HG03521 (cell line): ENCODE results near the gene SLC17A3.

Source experiments
- ATAC-seq: cut with Tn5 transposase; IDR thresholded peaks from one replicate; pipeline ENCODE4 v1.9.1; 2021; ENCODE audit warnings: mild to moderate bottlenecking, moderate library complexity; ENCODE audit not compliant: unreplicated experiment

SLC17A3 gene

DNA sequence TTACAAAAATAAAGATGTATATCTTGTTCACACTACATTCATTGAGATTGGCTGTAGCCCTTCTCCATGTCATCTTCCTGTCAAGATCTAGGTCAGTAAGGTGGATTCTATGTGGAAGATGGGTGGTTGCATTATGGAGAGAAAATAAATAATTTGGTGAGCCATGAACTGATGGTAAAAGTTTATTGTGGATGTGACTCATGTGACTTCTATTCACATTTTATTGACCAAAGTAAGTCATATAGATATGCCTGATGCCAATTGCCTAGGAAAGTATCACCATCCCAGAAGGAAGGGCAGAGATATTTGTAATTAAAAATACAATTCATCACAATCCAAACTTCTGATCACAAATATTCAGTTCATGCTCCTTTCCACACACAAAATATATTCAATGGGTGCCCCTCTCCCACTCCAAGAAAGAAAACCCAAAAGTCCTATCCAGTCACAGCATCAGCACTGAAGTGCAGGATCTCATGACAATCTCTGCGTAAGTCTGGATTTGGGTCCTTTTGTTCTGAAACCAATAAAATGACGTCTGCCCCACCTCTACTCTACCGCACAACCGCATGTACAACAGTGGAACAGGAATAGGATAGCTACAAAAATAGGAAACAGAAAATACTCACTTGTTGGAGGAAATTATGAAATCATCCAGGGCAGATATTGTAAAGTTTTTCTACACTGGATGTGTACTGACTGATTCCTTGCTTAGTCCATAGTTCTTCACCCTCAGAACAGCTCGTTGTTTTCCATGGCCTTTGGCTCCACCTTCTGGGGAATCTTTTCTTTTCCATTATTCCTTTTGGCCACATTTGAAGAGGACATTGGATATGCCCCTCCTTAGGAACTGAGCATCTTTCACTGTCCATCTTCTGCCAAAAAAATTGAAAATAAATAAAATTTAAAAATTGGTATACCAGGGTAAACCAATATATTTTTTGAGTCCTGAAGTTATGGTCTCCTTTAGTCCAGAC is 16.1 kb upstream of the SLC17A3 start:
- ATAC-seq = no peak

DNA sequence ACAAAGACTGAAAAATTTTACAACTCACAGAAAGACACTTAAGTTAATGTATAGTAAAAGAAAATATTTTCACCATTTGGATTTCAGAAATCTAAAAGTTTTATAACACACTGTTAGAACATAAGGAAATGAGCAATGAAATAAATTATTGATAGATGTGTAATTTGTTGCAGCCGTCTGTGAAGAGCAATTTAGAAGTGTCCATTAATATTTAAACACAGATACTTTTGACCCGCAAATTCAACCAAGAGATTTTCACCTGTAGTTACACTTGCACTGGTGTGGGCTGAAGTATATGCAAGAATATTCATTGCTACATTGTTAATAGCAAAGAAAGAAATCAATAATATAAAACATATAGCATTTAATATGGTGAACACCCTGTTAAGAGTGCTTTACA is 14.6 kb upstream of the SLC17A3 start:
- ATAC-seq = no peak

DNA sequence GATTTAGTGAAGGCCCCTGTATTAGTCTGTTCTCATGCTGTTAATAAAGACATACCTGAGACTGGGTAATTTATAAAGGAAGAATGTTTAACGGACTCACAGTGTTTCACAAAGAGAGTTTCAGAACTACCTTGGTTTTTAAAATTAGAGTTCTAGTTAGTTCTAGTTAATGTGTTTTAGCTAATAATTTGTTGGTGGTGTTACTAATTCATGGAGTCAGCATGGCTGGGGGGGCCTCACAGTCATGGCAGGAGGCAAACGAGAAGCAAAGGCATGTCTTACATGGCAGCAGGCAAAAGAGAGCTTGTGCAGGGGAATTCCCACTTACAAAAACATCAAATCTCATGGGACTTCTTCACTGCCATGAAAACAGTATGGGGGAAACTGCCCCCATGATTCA is 12.0 kb upstream of the SLC17A3 start:
- ATAC-seq = no peak

DNA sequence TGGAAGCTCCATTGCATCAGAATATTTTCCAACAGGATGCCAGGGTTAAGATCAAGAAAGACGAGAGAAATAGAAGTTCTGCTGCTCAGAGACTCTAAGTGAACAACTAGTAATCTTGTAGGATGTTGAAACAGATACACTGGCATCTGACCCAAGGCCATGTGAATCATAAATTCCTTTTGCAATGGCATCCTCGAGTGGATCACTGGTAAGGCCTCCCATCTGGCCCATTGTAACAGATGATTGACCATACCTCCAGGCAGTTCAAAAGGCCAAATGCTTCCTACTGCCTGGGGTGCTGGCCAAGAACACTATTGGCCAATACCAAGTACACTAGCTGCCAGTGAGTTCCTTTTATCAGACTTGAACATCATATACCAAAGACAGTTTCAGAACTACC is 9.9 kb upstream of the SLC17A3 start:
- no peak for ATAC-seq

DNA sequence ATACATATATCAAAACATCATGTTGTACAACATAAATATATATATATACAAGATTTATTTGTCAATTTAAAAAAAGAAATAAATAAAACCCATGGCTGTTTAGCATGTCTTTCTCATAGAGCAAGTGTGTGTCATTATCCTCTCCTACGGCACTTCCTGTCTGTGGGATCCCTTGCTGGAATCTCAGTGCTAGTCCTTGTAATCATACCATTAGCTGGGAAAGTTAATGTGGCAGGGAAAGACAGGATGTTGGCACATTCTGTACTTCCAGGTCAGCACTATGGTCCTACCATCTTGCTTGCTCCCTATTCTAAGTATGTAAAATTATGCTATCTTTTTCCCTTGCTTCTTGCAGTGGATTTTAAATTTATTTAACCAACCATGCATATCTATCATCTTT is 9.5 kb upstream of the SLC17A3 start:
- ATAC-seq = no peak

DNA sequence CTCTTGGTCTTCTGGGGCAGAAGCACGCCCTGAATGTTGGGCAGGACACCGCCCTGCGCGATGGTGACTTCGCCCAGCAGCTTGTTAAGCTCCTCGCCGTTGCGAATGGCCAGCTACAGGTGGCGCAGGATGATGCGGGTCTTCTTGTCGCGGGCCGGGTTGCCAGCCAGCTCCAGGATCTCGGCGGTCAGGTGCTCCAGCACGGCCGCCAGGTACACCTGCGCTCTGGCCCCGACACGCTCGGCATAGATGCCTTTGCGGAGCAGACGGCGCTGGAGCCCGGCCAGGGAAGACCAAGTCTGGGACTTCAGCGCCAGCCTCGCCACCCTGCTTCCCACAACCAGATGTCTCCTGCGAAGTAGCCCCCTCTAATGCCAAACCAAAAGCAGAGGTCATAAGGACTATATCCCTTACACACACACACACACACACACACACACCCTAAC is 8.0 kb upstream of the SLC17A3 start:
- no peak for ATAC-seq

DNA sequence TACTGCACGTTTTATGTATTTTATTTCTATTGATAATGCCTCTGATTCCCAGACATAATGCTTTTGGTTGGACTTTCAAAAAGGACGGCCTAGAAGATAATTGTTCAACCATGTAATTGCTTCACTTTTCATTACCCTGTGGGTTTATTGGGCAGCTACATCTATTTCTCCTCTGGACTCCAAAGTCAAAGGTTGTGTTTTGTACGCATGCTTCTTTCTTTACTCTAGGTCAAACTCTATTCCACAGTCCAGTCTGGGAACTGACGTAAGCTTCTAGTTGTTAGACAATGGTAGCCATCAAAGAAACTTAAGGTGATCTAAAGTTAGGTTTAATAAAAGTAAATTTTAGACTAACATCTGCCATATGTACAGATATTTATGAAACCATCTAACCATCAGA is 6.6 kb upstream of the SLC17A3 start:
- no peak for ATAC-seq

DNA sequence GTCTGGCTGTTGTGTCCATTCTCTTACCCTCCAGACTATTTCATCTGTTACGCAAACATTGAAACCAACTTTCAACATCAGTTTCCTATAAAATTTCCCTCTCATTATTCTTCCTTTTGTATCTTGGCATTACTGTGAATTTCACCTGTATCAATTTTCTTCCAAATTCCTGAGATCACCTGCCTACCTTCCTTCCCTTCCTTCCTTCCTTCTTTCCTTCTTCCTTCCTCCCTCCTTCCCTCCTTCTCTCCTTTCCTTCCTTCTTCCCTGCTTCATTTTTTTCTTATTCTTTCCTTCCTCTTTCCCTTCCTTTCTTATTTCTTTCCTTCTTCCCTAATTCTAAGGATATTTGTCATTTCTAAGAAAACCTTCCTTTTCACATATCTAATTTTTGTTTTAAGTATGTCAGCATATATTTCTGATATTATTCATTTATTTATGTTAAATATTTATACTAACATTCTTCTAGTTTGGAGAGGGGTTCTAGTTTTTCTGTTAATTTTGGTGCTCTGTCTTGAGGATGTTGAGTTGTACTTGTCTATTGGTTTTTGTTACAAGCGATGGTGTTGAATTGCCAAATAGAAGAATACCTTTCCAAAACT is 4.8 kb upstream of the SLC17A3 start:
- no peak for ATAC-seq

DNA sequence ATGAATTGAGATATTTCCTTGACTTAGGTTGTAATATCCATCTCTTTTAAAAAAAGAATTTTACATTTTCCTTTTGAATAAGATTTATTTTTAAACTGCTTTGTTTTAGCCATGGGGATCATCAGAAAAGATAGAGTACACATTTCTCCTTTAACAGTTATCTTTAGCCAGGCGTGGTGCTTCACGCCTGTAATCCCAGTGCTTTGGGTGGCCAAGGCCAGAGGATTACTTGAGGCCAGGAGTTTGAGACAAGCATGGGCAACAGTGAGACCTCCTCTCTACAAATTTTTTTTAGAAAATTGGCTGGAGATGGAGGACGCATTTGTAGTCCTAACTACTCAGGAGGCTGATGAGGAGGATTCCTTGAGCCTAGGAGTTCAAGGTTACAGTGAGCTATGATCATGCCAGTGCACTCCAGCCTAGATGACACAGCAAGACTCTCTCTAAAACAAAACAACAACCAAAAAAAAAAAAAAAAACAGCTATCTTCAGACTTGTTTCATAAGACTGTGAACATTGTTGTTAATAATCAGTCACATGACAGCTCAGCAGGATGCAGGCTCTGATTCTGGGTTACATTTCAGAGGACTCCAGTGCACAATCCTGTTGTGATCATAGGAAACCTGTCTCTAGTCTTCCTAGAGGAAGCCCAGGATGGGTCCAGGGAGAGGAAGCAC is 2.0 kb upstream of the SLC17A3 start:
- ATAC-seq = no peak

DNA sequence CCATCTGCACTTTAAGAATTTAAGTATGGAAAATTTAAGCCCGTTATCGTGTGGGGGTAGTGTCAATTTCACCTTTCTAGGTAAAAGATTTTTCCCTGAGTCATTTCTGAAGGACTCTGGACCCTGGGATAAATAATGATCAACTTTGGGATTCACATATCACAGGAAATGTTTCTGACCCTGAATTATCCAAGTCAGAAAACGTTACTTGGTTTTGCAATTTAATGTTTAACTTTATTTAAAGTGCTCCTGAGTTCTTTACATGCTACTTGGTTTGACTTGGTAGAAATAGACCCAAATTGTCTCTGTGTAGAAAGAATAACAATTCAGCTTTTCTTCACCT is 1.5 kb upstream of the SLC17A3 start:
- ATAC-seq = no peak

DNA sequence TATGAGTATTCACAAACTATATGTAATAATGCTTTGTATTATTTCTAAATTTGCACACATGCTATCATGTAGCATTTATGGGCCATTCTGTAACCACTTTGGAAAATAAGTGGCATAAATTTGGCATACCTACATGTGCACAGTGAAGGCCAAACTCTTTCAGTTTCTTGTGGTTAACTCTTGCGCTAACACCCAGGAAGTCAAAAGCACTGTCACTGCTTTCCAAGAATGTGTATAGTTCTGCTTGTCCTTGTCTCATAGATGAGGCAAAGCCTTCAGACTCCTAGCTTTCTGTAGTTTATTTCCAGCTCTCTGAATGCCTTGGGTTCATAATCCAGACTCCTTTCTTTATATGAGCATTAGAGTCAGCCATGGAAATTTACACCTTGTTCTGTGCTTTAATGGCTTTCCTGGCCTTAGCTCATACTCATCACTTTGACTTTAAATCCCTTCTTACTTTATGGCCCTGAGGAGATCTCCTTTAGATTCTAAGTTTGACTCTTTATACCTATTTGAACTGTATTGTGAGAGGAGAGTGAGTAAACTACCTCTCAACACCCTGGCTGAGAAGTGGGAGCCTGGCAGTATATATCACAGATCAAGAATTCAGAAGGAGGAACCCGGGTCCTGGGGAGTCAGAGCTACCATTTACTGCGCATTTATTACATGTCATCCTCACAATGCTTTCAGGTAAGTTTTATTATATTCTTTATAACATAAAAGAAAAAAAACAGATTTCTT is 949 bp upstream of the SLC17A3 start:
- ATAC-seq = no peak

DNA sequence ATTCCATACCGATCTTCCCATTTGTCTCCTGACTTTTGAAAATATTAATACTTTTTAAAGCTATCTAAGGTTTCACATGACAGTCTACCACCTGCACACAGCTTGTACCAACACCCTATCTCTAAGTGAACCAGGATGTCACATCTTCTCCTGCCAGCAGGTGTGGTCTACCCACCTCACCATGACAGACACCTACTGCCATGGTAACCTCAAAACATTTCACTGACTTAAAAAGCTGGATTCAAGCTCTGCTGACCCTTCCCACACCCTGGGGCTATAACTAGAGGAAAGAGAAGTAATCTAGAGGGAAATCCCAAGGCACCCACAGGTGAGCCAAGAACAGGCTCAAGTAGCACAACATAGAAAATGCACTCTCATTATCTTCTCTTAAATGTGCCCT is 1.2 kb downstream of the SLC17A3 start:
- no peak for ATAC-seq

DNA sequence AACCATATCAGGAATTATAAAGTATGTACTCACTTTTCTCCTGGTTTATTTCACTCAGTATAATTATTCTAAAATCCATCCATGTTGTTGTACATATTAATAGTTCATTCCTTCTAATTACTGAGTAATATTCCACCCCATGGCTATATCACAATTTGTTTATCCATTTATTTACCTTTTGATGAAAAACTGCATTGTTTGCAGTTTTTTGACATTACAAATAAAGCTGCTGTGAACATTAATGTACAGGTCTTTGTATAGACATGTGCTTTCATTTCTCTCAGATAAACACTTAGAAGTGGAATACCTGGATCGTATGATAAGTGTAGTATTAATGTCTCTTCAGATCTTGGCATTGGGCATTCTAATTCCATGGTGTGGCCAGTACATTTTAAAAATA is 4.2 kb downstream of the SLC17A3 start:
- ATAC-seq = no peak

DNA sequence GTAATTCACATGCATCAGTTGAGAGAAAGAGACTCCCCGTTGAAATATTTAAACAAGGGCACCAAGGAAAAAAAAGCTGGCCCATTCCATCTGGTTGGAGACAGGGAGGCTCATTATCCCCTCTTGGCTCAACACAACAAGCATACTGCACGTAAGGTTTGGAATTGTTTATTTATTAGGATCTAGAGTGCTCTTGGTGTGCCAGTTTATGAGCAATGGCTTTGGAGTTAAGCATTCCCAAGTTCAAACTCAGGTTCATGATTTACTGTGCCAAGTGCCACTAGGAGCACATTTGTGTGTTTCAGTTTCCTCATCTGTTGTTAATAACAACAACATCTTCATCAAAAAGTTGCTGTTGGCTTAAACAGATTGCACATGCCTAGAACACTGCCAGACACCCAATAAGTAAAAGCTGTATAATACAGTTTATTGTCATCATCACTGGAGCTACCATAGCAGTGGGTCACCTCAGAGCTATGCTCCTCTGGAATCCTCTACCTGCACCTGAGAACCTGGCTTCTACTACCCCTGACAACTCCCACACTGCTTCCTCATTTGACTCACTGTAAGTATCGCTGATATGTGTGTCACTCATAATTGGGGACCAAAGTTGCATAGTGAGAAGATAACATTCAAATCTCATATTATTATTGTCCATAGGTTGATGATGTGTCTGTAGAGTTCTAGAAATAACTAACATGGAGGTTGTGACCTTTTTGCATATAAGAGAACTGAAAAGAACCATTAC is 5.4 kb downstream of the SLC17A3 start:
- no peak for ATAC-seq

DNA sequence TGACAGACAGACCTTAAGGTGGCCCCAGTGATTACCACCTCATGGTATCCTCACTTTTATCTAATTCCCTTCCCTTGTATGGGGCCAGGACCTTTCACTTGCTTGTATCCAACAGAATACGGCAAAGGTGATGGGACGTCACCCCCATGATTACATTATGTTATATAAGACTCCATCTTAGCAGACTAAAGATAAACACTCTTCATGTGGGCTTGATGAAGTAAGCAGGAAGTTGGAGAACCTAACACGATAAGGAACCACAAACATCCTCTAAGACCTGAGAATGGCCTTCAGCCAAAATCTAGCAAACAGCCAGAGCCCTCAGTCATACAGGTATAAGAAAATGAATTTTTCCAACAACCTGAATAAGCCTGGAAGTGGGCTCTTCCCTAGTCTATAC is 8.0 kb downstream of the SLC17A3 start:
- ATAC-seq = no peak

DNA sequence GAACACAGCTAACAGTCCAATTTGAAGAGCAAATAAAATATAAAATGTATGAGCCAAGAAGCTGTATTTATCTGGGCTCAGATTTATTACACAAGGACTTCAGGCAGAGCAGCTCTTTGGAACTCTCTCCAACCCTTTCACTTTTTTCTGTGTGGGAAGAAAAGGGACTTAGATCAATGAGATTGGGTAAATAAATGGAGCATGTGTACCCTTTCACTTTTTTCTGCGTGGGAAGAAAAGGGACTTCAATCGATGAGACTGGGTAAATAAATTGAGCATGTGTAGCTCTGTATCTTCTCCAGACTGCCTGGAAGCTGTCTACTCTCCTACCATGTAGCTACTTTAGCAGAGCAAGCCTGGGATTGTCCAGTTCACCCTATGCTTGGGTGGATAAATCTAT is 10.7 kb downstream of the SLC17A3 start:
- no peak for ATAC-seq

DNA sequence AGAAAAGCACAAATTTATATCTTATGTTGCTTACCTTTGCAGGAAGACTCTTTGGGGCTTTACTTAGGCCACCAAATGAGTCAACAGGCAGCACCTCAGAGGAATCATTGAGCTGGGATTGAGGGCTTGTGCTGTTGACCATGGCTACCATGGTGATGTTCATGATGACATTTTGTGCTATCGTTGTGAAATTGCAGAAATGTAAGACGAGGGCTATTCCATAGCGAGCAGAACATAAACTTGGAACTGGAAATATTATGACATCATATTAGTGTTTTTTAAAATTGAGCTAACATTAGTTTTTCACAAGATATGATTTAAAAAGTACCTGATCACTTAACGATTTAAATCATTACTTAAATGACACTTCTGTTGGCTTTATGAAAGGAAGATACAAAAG is 11.8 kb downstream of the SLC17A3 start:
- no peak for ATAC-seq

DNA sequence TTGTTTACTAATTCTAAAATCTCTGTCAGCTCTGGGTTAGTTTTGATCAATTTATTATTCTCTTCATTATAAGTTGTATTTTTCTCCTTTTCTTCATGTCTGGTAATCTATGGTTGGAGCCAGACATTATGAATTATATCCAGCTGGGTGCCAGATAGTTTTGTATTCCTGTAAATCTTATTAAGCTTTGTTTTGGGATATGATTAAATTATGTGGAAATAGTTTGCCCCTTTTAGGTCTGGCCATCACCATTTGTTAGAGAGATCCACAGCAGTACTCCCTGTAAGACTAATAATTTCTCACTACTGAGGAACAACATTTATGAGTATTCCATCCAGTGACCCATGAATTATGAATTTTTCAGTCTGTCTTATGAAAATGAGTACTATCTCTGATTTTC is 21.3 kb downstream of the SLC17A3 start:
- no peak for ATAC-seq

DNA sequence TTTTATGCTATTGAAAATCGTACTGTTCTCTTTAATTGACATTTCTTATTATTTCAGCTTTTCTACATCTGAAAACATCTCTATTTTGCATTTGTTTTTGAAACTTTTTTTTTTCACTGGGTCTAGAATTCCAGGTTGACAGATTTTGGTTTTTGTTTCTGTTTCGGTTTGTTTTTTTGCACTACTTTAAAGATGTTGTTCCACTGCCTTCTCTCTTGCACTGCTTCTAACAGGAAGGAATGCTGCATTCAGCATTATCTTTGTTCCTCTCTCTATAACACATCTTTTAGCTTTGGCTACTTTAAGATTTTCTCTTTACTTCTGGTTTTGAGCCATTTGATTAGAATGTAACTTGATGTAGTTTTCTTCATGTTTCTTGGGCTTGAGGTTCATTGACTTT is 22.1 kb downstream of the SLC17A3 start:
- no peak for ATAC-seq

DNA sequence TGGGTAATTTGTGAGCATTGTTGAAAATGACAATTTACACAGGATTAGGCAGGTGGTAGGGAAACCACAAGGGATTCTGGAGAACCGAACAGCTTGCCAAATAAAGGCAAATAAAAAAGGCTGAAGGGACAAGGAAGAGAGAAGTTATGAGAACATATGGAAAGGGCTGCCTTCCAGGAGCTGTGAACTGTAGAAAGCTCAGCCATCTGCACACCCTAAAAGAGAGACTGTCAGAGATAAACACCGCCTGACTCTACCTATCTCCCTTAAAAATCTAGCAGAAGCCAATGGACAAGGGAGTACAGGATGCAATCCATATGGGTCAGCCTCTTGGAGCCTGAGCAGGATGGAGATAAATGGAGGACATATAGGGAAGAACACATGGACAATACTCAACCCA is 29.5 kb downstream of the SLC17A3 start:
- ATAC-seq = no peak

DNA sequence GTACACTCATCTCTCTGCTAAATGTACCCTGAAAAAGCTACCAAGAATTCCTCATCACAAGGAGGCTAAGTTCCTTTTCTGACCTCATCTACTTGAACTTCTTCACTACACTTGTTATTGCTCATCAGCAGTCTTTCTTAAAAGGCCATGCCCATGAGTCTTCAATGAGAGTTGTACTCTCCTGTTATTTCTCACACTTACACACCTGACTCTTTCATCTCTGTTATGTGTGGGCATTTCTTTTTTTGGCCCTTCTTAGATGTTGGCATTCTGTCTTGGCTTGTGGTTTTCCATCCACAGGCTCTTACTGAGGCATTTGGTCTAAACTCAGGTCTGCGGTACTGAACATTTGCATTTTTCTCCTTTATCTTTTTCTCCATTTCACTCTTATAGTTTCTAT is 31.5 kb downstream of the SLC17A3 start:
- no peak for ATAC-seq
